ENCODE measurements around the gene SCAMP1.

The SCAMP1 gene

GRCh38 chr5:78515670-78516069, 155.3 kb downstream of the SCAMP1 start:
- DNase-seq = no peak

DNA sequence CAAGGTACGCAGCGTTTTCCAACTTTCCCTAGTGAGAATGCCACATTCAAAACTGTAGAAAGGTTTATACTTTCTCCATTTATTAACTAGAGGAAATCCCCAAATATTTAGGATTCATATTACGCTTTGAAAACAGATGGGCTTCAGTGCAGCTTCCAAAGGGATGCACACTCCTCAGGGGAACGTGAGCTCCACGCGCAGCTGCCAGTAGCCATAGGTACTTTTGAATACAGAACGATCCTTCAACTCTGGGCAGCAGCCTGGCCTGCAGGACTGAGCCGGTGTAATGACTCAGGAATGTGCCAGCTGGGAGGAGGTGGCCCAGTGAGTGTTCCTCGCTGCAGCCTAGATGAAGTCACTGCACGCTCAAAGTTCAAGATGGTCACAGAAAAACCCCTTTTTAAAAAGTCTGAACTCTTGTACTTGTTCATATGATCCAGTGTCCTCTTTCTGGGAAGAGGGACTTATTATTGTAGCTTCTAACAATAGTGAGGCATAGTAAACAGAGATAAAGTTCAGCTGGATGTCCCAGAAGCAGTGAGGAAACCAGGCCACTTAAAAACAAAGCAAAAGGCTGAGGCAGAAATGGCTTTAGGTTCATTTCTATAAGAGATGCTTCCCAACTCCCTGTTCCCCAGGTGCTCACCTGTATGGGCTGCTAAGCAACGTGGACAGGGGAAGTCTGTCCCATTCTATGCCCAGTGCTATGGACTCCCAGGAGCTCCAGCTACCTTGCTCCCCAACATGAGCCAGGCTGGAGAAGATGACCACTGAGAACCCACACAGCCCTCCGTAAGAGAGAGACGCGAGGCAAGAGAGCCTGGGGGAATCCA, 158.2 kb downstream of the SCAMP1 start:
- peak in 1 of 2 experiments; percentile 60 for DNase-seq

- no peak for DNase-seq
Measured at GRCh38 chr5:78519198-78519941, 159.0 kb downstream of the SCAMP1 start.

DNA sequence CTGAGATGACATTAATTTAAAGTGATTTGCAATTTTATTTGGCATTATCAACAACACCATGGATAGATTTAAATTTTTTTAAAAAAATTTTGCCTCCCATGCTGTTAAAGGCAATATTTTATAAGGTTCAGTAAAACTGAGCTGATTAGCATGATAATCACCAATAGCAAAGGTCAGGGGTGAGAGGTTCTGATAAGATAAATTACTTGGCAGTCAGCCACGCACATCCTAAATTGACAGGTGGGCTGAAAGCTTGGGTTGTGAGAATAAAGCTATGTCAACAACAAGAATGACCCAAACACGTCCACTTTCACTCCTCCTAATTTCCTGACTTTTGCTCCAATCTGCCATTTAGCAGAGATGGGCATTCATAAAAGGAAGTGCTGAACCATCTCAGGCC, 161.0 kb downstream of the SCAMP1 start:
- DNase-seq = no peak

DNA sequence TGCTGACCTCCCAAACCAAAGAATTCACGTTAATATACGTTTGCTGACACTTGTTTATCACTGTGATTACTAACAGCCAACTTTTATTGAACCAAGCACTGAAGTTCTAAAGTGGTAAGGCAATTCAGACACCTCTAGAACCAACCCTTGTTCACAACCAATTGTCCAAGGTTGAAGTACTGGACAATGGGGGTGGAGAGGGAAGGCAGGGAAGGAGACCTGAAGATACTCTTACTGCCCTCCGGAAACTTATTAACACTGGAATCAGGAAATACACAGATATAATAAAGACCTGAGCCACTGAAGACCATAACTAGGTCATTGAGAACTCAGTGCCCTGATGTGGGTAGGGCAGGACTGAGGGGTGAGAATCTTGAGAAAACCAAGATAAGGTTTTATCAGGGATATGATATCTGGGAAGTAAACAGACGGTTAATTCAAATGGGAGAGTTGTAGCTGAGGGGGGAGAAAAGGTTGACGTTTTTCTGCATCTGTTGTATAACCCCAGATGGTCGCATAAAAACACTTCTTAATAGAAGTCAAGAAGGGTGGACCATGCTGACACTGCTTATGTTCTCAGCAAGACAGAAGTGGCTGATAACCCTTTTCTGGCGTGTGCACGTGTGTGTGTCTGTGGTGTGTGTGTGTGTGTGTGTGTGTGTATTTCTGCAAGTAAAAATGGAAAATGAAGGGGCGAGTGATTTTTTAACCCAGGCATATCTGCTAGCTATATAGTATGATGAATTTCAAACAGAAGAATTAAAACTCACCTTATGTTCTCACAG, 162.3 kb downstream of the SCAMP1 start:
- peak in 1 of 2 experiments; percentile 20 for DNase-seq

DNA sequence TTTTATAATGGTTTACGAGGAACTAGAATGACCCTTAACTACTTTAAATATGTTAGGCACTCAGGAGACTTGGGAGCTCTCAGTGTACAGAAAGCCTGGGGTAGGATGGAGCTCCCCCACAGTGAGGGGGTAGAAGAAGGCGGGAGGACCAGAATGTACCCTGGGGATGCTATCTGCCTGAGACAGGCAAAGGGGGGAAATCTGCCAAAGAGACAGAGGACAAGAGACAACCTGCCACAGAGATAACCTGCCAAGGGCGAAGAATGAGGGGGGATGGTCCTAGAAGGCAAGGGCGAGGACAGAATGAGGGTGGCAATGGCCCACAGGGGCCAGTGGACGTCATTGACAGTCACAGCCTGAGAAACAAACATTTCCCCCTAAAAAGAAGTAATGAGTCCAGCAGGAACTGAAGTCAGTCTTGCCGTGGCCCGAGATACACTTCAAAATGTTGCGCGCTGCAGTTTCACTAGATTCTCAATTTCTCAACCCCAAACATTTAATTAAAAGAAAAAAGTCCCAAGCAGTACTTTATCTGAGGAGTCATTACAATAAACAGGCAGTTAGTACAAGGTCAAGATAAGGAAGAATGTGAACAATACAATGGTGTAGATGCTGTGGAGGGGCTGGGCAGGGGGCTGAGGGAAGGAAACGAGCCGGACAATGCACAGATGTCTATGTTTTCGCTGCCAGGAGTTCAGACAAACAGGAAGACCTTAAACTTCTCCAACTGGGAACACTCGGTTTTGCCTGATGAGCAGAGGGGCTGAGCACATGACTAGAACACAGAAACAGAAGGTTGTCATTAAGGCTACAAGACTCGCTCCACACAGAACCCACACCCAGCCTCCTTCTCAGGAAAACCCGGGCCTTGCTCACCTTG, 163.1 kb downstream of the SCAMP1 start:
- DNase-seq = peak; percentile 18 to 55

DNA sequence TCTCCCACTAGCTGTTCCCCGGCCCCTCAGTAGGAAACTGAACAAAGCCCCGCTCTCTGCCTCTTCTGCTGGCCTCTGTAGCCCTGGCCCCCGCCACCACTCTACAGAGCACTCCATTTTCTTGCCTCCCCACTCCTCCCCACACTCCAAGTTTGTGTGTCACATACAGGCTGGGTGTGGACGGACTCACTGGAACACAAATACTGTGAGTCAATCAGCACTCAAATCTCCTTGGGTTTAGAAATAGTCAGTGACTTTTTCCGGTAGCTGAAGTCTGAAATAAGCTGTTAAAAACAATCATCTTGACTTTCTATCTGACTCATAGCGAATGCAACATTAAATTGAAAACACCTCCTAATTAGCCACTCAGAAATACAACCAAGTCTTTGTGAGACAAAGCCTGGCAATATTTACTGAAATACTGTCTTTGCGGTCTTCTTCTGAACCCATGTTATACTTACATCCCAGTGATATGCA, 165.7 kb downstream of the SCAMP1 start:
- DNase-seq = no peak

- peak in 1 of 2 experiments; percentile 4 for DNase-seq
Measured at GRCh38 chr5:78527054-78527859, 166.8 kb downstream of the SCAMP1 start.

DNA sequence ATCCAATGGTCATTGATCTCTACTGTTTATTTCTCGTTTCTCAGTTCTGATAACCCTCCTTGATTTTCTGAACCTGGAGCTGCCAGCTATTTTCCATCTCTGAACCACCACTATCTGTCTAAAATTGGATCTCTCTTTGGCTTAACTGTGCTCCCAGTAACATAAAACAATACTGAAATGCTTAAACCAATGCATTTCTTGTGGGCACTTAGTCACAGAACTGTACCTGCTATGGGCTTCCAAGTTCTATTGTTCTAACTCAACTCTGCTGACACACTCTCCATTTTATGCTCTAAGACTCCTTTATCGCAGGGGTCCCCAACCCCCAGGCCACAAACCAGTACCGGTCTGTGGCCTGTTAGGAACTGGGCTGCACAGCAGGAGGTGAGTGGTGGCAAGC, 167.5 kb downstream of the SCAMP1 start:
- DNase-seq = no peak

Measured in NCI-H446 (cell line).